HG02981 (cell line): ENCODE measurements around the gene NEURL3.
"Not testable (repeated sequence)": the region's sequence is repeated elsewhere in the genome, so short reads cannot be mapped to it uniquely, and the experiment has no call there.

Experiments
- ATAC-seq: cut with Tn5 transposase; IDR thresholded peaks from one replicate; pipeline ENCODE4 v1.9.1; 2021; ENCODE audit warnings: mild to moderate bottlenecking, moderate library complexity; ENCODE audit not compliant: unreplicated experiment

NEURL3 gene

GRCh38 chr2:96508521-96509113, 3.5 kb upstream of the NEURL3 start:
- ATAC-seq, result no peak

DNA sequence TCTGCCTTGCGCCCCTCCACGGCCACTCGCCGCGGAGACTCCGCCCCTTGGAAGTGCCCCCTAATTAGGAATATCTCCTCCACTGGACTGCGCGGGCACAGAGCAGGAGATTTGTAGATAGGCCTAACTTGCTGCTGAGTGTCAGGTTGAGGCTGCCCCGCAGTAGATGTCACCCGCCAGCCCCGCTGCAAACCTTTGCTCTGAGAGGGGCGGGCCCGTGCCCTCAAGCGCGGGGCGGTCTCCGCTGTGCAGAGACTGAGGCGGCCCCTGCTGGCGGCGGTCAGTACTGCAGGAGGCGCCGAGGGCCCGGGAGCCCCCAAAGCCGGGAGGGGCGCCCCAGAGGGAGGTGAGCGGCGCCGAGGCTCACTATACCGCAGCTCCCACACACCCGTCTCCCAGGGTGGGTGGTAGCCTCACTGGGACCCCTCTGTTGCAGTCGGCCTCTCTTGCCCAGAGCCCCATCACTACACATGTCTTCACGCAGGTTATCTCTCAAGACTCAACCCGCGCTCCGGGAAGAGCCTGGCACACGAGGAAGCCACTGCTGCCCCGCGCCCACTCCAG, 2.9 kb upstream of the NEURL3 start:
- peak; percentile 51 for ATAC-seq

- ATAC-seq, result no peak
Observed at GRCh38 chr2:96506907-96507240, 1.7 kb upstream of the NEURL3 start.

DNA sequence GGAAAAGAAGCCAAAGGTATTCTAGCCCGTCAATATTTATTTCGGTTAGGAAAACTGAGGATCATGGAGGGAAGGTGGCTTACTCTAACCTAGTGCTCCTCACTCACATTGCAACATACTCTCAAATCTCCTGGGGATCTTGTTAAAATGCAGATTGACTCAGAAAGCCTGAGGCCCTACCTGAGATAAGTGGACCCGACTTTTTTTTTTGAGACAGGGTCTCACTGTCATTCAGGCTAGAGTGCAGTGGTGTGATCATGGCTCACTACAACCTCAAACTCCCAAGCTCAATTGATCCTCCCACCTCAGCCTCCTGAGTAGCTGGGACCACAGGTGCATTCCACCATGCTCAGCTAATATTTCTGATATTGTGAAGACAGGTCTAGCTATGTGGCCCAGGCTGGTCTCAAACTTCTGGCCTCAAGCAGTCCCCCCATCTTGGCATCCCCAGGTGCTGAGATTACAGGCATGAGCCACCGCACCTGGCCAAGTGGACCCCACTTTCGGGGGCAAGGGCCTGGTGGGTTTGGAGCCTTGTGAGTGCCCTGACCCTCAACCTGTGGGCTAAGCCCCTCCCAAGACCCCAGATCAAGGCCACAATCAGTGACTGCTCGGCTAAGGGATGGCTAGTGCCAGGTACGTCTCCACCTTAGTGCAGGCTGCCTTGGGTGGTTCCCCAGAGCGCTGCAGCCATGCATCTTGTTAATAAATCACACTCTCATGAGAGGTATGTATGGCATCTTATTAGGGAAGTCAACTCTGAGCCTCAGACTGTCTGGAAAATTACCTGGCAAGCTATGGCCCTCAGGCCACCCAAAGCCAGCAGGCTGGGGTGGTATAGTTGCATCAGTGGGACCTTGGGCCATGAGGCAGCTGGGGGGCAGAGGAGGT, 1.1 kb upstream of the NEURL3 start:
- no peak for ATAC-seq

DNA sequence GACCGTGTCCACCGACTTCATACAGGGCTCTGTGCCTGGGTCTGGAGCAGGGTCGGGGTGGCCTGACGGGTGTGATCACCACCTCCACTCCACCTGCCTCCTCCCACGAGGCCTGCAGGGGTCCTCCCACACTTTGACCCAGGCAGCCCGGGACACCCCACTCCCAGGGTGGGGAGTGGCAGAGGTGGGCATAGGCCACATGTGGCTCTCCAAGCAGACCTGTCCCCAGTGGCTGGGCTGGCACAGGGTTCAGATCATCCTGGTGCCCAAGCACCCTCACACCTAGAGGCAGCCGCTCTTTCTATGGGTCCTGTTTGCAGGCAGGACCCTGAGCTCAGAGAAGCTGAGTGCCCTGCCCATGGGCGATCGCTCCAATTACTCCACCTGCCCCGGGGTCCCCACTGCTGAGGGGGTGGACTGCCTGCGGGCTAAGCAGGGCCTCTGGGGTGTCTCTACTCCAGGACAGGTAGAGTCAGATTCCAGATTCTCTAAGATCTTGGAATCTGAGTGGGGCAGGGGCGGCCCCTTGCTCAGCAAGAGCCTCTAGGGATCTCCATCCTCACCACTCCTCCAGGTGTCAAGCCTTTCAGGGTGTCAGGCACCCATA, 1.4 kb downstream of the NEURL3 start:
- ATAC-seq, result no peak

GRCh38 chr2:96502891-96503636, 2.1 kb downstream of the NEURL3 start:
- ATAC-seq, result no peak

DNA sequence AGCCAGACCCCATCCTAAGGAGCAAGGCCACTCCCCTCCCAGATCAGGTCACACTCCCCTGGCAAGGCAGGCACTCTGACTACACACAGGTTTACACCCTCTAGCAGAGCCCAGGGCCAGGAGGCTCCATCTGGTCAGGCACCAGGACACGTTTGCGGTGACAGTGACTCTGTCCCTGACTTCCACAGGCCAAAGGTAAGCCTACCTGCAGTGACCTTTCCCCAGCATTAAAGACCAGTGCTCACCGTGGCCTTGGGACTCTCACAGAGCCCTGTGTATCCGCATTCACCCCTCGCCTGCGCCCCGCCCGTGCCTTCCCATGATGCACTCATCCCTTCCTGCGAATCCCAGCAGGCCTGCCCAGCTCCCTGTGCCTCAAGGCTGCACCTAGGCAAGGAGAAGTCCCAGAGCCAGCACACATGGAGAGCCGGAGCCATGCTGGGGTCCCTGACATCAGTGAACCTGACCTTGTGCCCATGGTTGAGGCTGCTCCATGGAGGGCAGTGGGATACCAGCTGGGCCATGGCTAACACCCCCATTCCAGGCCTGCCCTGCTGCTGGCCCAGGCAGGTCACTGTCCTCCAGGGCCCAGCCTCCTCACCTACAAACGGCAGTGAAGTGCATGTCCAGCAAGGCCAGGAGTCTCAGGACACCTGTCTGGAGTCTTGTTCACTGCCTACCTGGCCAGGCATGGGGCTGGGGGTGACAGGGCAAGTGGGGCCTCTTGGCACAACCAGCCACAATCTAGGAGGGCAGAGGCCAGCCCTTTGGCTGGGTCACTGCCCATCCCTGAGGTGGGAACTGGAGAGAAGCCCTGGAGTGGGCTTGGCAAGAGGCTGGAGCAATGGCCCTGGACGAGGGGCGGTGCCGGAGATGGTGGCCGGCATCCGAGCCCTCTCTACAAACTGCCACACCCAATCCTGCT, 3.0 kb downstream of the NEURL3 start:
- no peak for ATAC-seq

DNA sequence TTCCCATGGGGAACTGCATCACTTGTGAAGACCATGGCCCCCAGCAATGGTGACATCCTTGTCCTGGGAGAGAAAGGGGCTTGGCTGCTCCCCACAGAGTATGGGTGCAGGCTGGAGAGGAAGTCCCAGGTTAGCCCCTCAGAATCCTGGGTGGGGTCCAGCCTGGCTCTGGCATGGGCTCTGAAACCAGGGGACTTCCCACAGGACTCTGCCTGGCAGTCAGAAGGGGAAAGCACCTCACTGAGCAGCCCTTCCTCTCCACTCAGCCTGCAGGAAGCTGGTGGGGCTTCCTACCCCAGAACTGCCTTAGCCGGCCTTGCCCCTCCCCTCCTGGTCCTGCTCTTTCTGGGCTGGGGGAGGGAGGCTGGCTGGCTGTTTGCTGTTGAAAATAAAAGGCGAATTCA, 3.7 kb downstream of the NEURL3 start:
- ATAC-seq, result no peak

DNA sequence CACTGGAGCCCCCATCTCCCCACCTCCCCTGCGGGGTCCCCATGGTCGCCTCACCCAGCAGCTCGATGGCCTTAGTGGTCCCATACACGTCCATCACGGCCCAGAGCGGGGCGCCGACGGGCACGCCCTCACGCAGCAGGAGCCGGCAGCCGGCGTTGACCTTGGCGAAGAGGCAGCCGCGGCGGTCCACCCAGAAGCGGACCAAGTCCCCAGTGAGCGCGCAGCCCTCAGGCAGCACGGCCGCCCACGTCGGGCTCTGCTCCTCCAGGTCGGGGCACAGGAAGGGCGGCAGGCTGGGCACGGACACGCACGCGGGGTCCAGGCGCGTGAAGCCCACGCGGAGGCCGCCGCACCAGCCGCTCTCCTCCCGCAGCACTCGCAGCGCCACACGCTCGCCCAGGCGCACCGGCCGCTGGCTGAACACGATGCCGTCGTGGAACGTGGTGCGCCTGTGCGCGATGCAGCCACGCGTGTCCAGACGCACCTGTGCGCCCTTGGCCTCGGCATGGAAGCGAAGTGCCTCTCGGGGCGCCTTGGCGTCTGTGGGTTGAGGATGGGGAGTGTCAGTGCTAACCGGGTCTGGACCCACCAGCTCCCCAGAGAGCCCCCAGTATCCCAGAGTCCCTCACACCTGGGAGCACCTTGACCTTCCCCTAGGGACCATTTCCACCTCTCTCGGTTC, 4.6 kb downstream of the NEURL3 start:
- ATAC-seq, result no peak

- ATAC-seq, result no peak
Observed at GRCh38 chr2:96499061-96499960, 5.8 kb downstream of the NEURL3 start.

DNA sequence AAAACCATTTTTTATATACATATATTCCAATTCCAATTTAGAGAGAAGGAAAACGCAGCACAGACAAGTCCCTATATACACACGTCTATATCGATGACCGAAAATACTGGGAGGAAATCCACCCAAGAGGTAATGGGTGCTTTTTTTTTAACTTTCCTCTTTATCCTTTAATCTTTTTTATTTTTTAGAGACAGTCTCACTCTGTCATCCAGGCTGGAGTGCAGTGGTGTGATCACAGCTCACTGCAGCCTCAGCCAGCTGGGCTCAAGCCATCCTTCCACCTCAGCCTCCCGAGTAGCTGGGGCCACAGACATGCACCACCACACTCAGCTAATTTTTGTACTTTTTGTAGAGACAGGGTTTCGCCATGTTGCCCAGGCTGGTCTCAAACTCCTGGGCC, 6.5 kb downstream of the NEURL3 start:
- not testable (repeated sequence) for ATAC-seq

DNA sequence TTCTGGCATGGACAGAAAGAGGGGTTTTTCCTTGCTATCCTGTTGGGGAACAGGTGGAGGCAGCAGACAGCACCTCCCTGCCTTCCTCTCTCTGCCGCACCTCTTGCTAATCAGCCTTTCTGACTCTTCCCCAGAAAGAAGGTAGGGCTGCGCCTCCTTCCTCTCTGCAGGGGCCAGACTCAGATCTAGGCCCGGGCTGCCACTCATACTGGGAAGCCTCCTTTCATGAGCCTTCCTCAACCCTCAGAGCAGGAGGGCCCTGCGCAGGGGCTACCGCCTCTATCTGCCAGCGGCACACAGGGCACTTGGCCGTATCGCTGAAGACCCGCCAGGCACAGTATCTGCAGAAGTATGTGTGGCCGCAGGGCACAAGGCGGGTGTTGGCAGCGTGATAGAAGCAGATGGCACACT, 7.1 kb downstream of the NEURL3 start:
- ATAC-seq, result no peak

DNA sequence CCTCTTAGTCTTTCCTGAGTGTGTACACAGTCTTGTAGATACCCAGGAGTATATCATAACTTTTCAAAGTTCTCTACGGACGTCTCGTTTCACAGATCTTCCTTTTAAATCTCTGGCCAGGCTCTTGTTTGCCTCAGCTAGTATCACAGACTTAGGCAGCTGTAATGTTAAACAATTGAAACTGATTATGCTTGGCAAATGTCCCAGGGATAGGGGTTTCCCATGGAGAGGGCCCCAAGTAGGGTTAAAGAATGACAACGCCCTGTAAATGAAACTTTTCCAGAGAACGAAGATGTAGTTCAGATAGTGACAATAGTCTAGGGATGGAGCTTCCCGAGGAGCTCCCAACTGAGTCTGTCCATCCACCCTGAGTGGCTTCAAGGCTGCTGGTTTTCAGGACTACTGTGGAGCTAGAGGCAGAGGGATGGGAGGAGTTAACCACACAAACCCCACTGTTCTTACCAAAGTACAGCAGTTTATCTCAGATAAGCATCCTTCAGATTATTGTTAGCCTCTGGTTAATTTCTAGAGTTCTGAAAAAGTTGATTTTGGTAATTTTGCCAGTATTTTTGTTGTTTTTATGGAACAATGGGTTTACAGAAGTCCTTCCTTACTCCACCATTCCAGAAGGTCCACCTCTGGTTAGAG, 9.1 kb downstream of the NEURL3 start:
- ATAC-seq, result no peak

- no peak for ATAC-seq
Observed at GRCh38 chr2:96494188-96494587, 11.0 kb downstream of the NEURL3 start.

DNA sequence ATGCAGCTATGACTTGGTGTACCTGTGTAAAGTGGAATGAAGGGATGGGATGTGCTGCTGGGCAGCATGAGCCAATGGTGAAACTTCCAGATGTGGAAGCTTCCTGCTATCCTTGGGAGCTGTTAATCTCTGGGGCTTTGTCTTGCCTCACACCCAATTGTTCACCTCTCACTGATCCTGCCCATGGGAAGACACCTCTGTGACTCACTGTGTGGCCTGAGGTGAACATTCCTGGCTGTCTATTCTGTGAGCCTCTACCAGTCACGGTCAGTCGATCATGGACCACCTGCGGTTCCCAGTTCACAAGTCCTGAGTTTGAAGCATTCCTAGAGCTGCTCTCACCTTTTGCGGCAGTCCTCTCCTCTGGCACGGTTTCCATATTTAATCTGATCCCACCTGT, 12.1 kb downstream of the NEURL3 start:
- no peak for ATAC-seq

DNA sequence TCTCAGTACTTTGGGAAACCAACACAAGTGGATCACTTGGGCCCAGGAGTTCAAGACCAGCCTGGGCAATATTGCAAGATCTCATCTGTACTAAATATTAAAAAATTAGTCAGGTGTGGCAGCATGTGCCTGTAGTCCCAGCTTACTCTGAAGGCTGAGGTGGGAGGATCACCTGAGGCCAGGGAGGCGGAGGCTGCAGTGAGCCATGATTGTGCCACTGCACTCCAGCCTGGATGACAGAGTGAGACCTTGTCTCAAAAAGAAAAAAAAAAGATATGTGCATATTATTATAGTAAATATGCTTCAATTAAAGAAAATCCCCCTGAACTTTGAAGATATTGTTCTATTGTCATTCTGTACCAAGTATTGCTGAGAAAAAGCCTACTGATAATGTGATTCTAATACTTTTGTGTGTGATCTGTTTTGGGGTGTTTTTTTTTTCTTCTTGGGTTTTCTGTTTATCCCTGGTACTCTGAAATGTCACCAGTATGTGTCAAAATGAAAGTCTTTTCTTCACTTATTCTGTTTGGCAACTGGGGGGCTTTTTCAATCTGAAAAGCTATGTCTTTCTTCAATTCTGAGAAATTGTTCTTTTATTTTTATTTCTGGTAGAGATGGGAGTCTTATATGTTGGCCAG, 13.2 kb downstream of the NEURL3 start:
- no peak for ATAC-seq

GRCh38 chr2:96489663-96490062, 15.5 kb downstream of the NEURL3 start:
- ATAC-seq, result no peak

DNA sequence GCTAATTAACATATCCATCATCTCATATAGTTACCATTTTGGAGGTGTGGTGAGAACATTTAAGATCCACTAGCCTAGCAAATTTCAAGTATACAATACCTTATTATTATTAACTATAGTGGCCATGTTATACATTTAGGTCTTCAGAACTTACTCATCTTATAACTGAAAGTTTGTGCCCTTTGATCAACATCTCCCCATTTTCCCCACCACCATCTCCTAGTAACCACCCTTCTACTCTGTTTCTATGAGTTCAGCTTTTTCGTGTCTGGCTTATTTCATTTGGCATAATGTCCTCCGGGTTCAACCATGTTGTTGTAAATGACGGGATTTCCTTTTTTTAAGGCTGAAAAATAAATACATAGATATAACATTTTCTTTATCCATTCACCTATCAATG, 15.9 kb downstream of the NEURL3 start:
- ATAC-seq, result no peak
